GM23338 (cell line): Measurements from ENCODE around the gene PIEZO2. TPM values are rescaled to one million over a fixed set of nuclear protein-coding genes. Genes with fewer than 3 reads are reported as not detected.

ENCODE experiments used
- ATAC-seq: fragments of 200-7000 bp; cut with Tn5 transposase; 3 replicates; pipeline ENCODE4 v1.9.1; 2020
- DNase-seq: peaks from one replicate; pipeline ENCODE4 v3.0.0-alpha.2; 2015; ENCODE audit warnings: low spot score
- H2AFZ ChIP-seq: fragments of 200-600 bp; sonication (generic); 2 replicates; pipeline ENCODE4 v1.8.0; 2016; ENCODE audit warnings: antibody characterized with exemption, mild to moderate bottlenecking, moderate library complexity
- H3F3A ChIP-seq: fragments of 200-600 bp; sonication (generic); replicated peaks from 2 replicates; pipeline ENCODE4 v1.8.0; 2017; ENCODE audit warnings: antibody characterized with exemption, mixed run types, low read depth
- H3K27ac ChIP-seq: fragments of 200-600 bp; sonication (generic); 2 replicates; pipeline ENCODE4 v1.6.1; 2016; ENCODE audit warnings: low read depth
- H3K27me3 ChIP-seq: fragments of 200-600 bp; sonication (generic); 2 replicates; pipeline ENCODE4 v1.8.0; 2016; ENCODE audit warnings: mild to moderate bottlenecking, mixed run types, moderate library complexity; ENCODE audit not compliant: insufficient read depth
- H3K36me3 ChIP-seq: fragments of 200-600 bp; sonication (generic); 2 replicates; pipeline ENCODE4 v1.8.0; 2016; ENCODE audit warnings: mild to moderate bottlenecking; ENCODE audit not compliant: insufficient read depth
- H3K4me1 ChIP-seq: fragments of 200-600 bp; sonication (generic); 2 replicates; pipeline ENCODE4 v1.8.0; 2016; ENCODE audit warnings: mild to moderate bottlenecking, moderate library complexity; ENCODE audit not compliant: insufficient read depth
- H3K4me2 ChIP-seq: fragments of 200-600 bp; sonication (generic); 2 replicates; pipeline ENCODE4 v1.7.1; 2017; ENCODE audit warnings: mixed run types
- H3K4me3 ChIP-seq: fragments of 200-600 bp; sonication (generic); 2 replicates; pipeline ENCODE4 v1.6.1; 2016; ENCODE audit warnings: mixed run types
- H3K79me2 ChIP-seq: fragments of 200-600 bp; sonication (generic); replicated peaks from 2 replicates; pipeline ENCODE4 v1.8.0; 2017; ENCODE audit warnings: mild to moderate bottlenecking; ENCODE audit not compliant: insufficient read depth
- H3K9me2 ChIP-seq: fragments of 200-600 bp; sonication (generic); 2 replicates; pipeline ENCODE4 v1.8.0; 2017; ENCODE audit not compliant: insufficient read depth
- H4K20me1 ChIP-seq: fragments of 200-600 bp; sonication (generic); replicated peaks from 2 replicates; pipeline ENCODE4 v1.8.0; 2017; ENCODE audit warnings: mild to moderate bottlenecking; ENCODE audit not compliant: insufficient read depth
- H3K27ac Mint-ChIP-seq: 2 replicates; pipeline ENCODE4 v1.8.0; 2020; ENCODE audit warnings: inconsistent platforms, mild to moderate bottlenecking, moderate library complexity, mixed read lengths
- H3K27me3 Mint-ChIP-seq: 3 replicates; pipeline ENCODE4 v1.8.0; 2022; ENCODE audit warnings: low read depth, mild to moderate bottlenecking, moderate library complexity, mixed read lengths, inconsistent platforms; ENCODE audit not compliant: insufficient read depth, poor library complexity
- H3K36me3 Mint-ChIP-seq: 3 replicates; pipeline ENCODE4 v1.8.0; 2021; ENCODE audit warnings: low read depth, mild to moderate bottlenecking, inconsistent platforms, moderate library complexity, mixed read lengths
- H3K4me1 Mint-ChIP-seq: 3 replicates; pipeline ENCODE4 v1.8.0; 2020; ENCODE audit warnings: mild to moderate bottlenecking, inconsistent platforms, mixed read lengths
- H3K4me3 Mint-ChIP-seq: 3 replicates; pipeline ENCODE4 v1.8.0; 2021; ENCODE audit warnings: moderate library complexity, mild to moderate bottlenecking, inconsistent platforms, mixed read lengths
- H3K9me3 Mint-ChIP-seq: 3 replicates; pipeline ENCODE4 v1.8.0; 2020; ENCODE audit warnings: moderate library complexity, mild to moderate bottlenecking, inconsistent platforms, mixed read lengths
- CREB1 ChIP-seq: fragments of 250-450 bp; sonication (Bioruptor Pico); IDR thresholded peaks from 2 replicates; pipeline ENCODE4 v1.5.0; 2020; ENCODE audit warnings: low read depth, mild to moderate bottlenecking, moderate library complexity
- CTCF ChIP-seq, 2 experiments: fragments of 200-600 bp in 1 of 2; sonication (generic) in 1 of 2; conservative IDR thresholded peaks; 2 replicates each; pipeline versions ENCODE4 v1.5.1 to v1.6.1; 2016 to 2017; ENCODE audit warnings: antibody characterized with exemption in 2 of 2, low read depth in 2 of 2, mild to moderate bottlenecking in 2 of 2, moderate library complexity in 1 of 2
- ETS1 ChIP-seq: IDR thresholded peaks from 2 replicates; pipeline ENCODE4 v1.6.1; 2016; ENCODE audit warnings: antibody characterized with exemption
- EZH2phosphoT487 ChIP-seq: fragments of 200-600 bp; sonication (generic); IDR thresholded peaks from one replicate; pipeline ENCODE4 v1.8.1; 2018; ENCODE audit warnings: antibody characterized with exemption; ENCODE audit not compliant: unreplicated experiment
- JUNB ChIP-seq: IDR thresholded peaks from one replicate; pipeline ENCODE4 v1.6.1; 2016; ENCODE audit warnings: antibody characterized with exemption; ENCODE audit not compliant: unreplicated experiment
- NANOG ChIP-seq: IDR thresholded peaks from 2 replicates; pipeline ENCODE4 v1.6.1; 2016; ENCODE audit warnings: antibody characterized with exemption, borderline replicate concordance
- POLR2AphosphoS5 ChIP-seq: IDR thresholded peaks from 2 replicates; pipeline ENCODE4 v1.6.1; 2016; ENCODE audit warnings: antibody characterized with exemption, low read depth
- STAT1 ChIP-seq: IDR thresholded peaks from one replicate; pipeline ENCODE4 v1.6.1; 2016; ENCODE audit warnings: antibody characterized with exemption; ENCODE audit not compliant: unreplicated experiment
- ZNF331 ChIP-seq: fragments of 250-450 bp; sonication (Bioruptor Pico); IDR thresholded peaks from 2 replicates; pipeline ENCODE4 v1.5.0; 2020; ENCODE audit warnings: low read depth, mild to moderate bottlenecking, moderate library complexity
- ZNF462 ChIP-seq: fragments of 250-450 bp; sonication (Bioruptor Pico); IDR thresholded peaks from 2 replicates; pipeline ENCODE4 v1.5.0; 2020; ENCODE audit warnings: mild to moderate bottlenecking, moderate library complexity
- polyA plus RNA-seq: library from polyadenylated mRNA; unstranded; fragments of >200 nt; fragmentation: Nextera tagmentation; extraction: Ambion mirVana; gene quantifications from 2 replicates; pipeline ENCODE4 v1.2.1, GENCODE V29; 2016
- total RNA-seq: library from RNA; depleted of rRNA; stranded (reverse); fragments of >200 nt; shearing (Covaris generic); gene quantifications from 2 replicates; pipeline ENCODE4 v1.2.3, GENCODE V29; 2014

Gene PIEZO2
- total and polyA plus RNA-seq, 2 experiments from 2014 or later: 4.8 to 8.2 TPM

DNA sequence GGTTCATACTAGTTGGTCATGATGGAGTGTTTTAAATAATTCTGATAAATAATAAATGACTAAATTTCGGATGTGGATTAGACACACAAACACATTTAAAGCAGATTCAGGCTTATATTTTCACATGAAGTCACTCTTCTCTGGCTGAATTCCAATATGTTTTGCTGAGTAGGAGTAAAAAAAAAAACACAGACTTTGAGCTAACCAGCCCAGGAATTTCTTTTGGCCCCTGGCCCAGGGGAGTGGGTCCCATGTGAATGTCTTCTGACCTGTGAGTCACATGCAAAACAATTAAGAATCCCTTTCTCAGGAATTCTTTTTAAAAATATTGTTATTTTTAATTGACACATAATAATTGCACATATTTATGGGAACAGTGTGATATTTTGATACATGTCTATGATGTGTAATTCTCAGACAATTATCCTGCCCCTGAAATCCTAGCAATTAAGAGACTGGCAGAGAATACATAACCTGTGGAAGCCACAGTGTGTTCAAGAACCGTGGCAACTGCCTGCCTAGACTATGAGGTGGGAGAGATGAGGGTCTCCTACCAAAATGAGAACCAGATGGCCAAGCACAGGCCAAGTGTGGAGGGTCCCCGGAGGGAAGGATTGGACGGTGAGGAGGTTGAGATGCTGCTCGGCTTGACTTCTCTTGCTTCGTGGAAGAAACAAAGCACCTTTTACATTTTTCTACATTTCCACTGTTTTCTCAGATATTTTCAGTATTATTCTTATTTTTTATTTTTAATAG lies 236.4 kb downstream of the PIEZO2 start:
- Histone ChIP-seq H3K9me2 (no peaks in the 10 kb centered on the region), H3K79me2 (no peaks in the 10 kb centered on the region), H3K4me2 (no peak overlapping the region), H3K36me3 (no peaks in the 10 kb centered on the region), H3K4me3 (no peak overlapping the region), H3K27me3 (no peaks in the 10 kb centered on the region), H3K27ac (no peak overlapping the region), H3F3A (no peaks in the 10 kb centered on the region), H4K20me1 (no peaks in the 10 kb centered on the region), H2AFZ (no peak overlapping the region), H3K4me1 (no peaks in the 10 kb centered on the region)
- TF ChIP-seq POLR2AphosphoS5: no peak
- no peak for TF ChIP-seq NANOG
- no peaks in the 10 kb centered on the region for H3K27me3 Mint-ChIP-seq
- no peak overlapping the region for H3K27ac Mint-ChIP-seq
- no peaks in the 10 kb centered on the region for H3K9me3 Mint-ChIP-seq
- H3K4me3 Mint-ChIP-seq: no peak overlapping the region
- ATAC-seq: no peak
- DNase-seq: no peak
- peaks cover 3% of the 10 kb centered on the region for H3K36me3 Mint-ChIP-seq
- H3K4me1 Mint-ChIP-seq: no peaks in the 10 kb centered on the region; the same call in 2 of the 3 replicates

- Mint-ChIP-seq H3K27me3 (no peaks in the 10 kb centered on the region), H3K4me3 (no peak overlapping the region), H3K4me1 (no peaks in the 10 kb centered on the region; the same call in 2 of the 3 replicates), H3K27ac (no peak overlapping the region), H3K36me3 (peaks cover 6% of the 10 kb centered on the region; the same call in 2 of the 3 replicates), H3K9me3 (no peaks in the 10 kb centered on the region)
- no peak overlapping the region for H3K4me3 ChIP-seq
- DNase-seq (no peak), ATAC-seq (no peak)
- no peaks in the 10 kb centered on the region for H3K36me3 ChIP-seq
- no peak overlapping the region for H3K27ac ChIP-seq
- H3K4me2 ChIP-seq: no peak overlapping the region
- H3K4me1 ChIP-seq: no peaks in the 10 kb centered on the region
- no peaks in the 10 kb centered on the region for H3K27me3 ChIP-seq
- H4K20me1 ChIP-seq: 0 out of 2 replicates have a peak, but pooled peaks cover 2% of the 10 kb centered on the region
- no peaks in the 10 kb centered on the region for H3F3A ChIP-seq
- H3K9me2 ChIP-seq: no peaks in the 10 kb centered on the region
- TF ChIP-seq ZNF462 (CRISPR knock-in tag) (no peak), CREB1 (CRISPR knock-in tag) (no peak), CTCF (conservative IDR thresholded peaks at IDR 0.05; ENCODE audit: low read depth in 2 of 2) (no peak), STAT1 (no peak), POLR2AphosphoS5 (no peak), JUNB (no peak), ZNF331 (CRISPR knock-in tag) (no peak), ETS1 (no peak), NANOG (no peak), EZH2phosphoT487 (no peak)
- no peaks in the 10 kb centered on the region for H3K79me2 ChIP-seq
- no peak overlapping the region for H2AFZ ChIP-seq
Observed at GRCh38 chr18:10909724-10910123, 239.6 kb downstream of the PIEZO2 start.
